Measurements from ENCODE around the gene DLG2.
A peak's percentile ranks its signal among the peaks of the same experiment; 100 is the strongest.

Gene DLG2

DNA sequence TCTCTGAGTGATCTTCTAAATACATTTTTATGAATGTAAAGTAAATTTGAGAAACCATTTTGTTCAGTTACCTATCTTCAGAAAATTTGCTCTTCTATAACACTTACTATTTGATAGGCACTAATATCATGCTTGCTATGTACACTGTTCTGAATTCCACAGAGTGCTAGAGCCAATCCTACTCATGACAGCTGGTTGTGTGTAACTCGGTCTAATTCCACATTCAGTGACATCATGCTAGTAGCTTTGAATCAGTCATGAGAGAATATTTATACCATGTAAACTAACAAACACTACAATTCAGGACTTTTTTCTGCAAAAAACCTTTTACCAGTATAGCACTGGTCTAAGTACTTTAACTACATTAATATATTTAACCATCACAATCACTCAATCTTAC, 902.9 kb downstream of the DLG2 start:
- TF ChIP-seq, protein P1, sequence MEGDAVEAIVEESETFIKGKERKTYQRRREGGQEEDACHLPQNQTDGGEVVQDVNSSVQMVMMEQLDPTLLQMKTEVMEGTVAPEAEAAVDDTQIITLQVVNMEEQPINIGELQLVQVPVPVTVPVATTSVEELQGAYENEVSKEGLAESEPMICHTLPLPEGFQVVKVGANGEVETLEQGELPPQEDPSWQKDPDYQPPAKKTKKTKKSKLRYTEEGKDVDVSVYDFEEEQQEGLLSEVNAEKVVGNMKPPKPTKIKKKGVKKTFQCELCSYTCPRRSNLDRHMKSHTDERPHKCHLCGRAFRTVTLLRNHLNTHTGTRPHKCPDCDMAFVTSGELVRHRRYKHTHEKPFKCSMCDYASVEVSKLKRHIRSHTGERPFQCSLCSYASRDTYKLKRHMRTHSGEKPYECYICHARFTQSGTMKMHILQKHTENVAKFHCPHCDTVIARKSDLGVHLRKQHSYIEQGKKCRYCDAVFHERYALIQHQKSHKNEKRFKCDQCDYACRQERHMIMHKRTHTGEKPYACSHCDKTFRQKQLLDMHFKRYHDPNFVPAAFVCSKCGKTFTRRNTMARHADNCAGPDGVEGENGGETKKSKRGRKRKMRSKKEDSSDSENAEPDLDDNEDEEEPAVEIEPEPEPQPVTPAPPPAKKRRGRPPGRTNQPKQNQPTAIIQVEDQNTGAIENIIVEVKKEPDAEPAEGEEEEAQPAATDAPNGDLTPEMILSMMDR (IDR thresholded peaks at IDR 0.05; ENCODE audit: insufficient read depth, low read length, missing control alignments): no peak
- no peak overlapping the region for H3K4me3 ChIP-seq (ENCODE audit: low read depth, low read length)
- CTCF ChIA-PET: no interaction called here
- POLR2A ChIA-PET: no interaction called here
- DNase-seq (ENCODE audit: low read depth, low spot score): no peak

DNA sequence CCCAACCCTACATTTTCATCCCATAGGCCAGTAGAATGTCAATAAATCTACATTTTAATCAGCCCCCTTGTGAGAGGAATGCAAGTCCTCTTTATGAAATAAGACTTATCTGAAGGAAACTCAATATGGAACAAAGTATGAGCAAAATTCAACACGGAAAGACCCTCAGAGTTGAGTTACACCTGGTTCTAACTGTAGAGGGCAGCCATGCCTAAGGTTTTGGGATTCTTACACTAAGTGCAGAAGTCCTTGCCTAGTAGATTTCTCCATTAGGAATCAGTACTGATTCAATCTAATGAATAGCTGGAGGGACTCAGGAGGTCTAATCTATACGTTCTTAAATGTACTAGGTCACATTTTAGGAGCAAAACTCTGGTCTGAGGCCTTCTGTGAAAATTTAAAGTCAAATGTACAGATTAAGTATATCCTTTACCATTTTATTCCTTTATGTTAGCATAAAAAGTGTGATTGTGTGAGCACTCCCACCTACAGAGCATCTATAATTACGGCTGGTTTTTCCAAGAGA, 904.5 kb downstream of the DLG2 start:
- TF ChIP-seq, protein P1 (IDR thresholded peaks at IDR 0.05; ENCODE audit: insufficient read depth, low read length, missing control alignments): no peak
- ChIA-PET CTCF (no interaction called here), POLR2A (no interaction called here)
- DNase-seq (ENCODE audit: low read depth, low spot score): no peak
- H3K4me3 ChIP-seq (ENCODE audit: low read depth, low read length): no peak overlapping the region

DNA sequence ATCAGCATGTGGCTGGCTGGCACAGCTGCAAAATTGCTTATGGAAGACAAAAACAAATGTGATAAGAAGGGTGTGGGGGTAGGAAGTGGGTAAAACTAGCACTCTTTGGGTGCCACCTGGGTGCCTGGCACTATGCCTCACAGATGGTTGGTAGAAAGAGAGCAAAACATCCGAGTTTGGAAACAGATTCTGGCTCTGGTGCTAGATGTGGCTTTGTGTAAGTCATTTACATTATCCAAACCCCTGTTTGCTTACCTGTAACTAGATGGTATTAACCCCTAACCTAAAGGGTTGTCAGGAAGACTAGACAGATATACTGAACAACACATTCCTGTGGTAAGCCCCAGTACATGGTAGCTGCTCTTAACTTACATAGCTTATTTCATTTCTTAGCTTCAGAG, 905.6 kb downstream of the DLG2 start:
- no peak overlapping the region for H3K4me3 ChIP-seq (ENCODE audit: low read depth, low read length)
- no peak for DNase-seq (ENCODE audit: low read depth, low spot score)
- ChIA-PET POLR2A (no interaction called here), CTCF (no interaction called here)
- TF ChIP-seq, protein P1 (IDR thresholded peaks at IDR 0.05; ENCODE audit: insufficient read depth, low read length, missing control alignments): no peak

DNA sequence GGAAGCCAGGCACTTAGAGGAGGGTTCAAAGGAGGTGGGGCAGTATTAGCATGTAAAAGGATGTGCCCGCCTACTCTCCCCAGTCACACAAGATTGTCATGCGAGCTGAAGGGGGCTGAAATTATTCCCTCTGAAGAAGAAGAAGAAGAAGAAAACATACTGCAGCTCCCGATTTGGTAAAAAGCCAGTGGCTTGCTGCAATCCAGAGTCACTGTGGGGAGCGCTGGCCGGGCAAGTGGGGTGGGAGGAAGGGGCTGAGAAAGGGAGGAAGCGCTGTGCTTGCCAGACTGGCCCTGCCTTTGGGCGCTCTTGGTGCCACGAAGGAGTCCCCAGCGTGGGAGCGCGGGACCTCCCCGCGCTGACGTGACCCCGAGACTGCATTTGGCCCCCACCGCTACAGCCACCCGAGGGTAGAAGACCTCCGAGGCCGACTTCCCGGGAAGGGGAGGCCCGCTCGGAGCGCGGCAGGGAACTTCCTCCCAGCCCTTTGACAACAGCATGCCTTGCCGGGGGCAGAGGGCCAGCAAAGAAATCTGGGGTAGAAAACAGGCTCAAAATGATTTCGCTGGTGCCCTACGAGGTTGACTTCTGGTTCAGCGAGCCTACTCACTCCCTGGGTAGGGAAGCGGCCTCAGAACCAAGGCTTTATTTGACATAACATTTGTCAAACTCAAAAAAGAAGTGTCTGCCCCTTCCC, 906.3 kb downstream of the DLG2 start:
- TF ChIP-seq, protein P1 (IDR thresholded peaks at IDR 0.05; ENCODE audit: insufficient read depth, low read length, missing control alignments): no peak
- POLR2A ChIA-PET: no interaction called here
- CTCF ChIA-PET: no interaction called here
- no peak overlapping the region for H3K4me3 ChIP-seq (ENCODE audit: low read depth, low read length)
- DNase-seq (ENCODE audit: low read depth, low spot score): no peak

DNA sequence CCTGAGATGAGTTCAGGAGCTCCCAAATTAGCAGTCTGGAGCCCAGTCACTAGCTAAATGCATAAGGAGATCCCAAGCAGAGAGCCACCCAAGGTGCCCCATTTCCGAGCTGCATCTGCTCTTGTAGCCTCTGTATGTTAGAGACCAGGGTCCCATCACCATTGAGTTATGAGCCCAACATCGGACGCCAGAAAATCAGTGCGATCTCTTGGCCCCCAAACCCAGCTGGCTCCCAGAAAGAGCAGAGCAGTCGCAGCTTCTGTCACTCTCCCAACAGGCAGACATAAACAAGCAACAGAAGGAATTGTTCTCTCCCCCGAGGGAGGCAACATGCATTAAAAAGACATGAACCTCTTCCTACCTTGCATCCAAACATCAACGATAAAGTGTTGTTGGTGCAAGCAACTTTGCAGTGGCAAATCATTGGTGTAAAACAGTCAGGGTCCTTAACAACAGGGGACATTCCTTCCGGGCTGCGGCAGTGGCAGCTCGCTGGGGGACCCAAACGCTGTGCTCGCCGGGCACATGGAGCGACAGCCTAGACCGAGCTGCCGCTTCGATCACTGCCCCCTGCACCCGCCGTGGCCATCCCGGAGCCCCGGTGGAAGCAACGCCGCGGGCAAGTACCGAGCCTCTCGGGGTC, 907.1 kb downstream of the DLG2 start:
- DNase-seq (ENCODE audit: low read depth, low spot score): no peak
- CTCF ChIA-PET: no interaction called here
- H3K4me3 ChIP-seq (ENCODE audit: low read depth, low read length): no peak overlapping the region; the same call in 1 of the 2 replicates
- TF ChIP-seq, protein P1 (IDR thresholded peaks at IDR 0.05; ENCODE audit: insufficient read depth, low read length, missing control alignments): no peak
- POLR2A ChIA-PET: no interaction called here

DNA sequence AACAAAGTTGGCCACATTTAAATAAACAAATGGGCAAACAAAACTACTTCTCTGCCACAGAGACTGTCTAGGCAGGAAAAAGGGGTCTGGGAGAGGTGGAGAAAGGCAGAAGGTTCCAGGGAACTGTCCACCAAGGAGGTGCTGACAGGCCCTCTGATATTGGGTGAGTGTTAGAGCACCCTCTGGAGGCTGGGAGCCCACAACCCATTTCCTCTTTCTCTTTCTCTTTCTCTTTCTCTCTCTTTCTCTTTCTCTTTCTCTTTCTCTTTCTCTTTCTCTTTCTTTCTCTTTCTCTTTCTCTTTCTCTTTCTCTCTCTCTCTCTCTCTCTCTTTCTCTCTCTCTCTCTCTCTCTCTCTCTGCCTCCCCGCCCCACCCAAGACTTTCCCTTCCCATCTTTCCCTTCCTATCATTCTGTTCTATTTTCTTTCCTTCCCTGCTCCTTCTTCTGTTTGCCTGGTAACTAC, 912.8 kb downstream of the DLG2 start:
- TF ChIP-seq, protein P1 (IDR thresholded peaks at IDR 0.05; ENCODE audit: insufficient read depth, low read length, missing control alignments): peak; percentile 44
- DNase-seq (ENCODE audit: low read depth, low spot score): no peak
- POLR2A ChIA-PET: no interaction called here
- no peak overlapping the region for H3K4me3 ChIP-seq (ENCODE audit: low read depth, low read length)
- CTCF ChIA-PET: no interaction called here
